Activated CD4-positive, alpha-beta T cell treated with anti-CD3 and anti-CD28 coated beads for 36 hours (primary cell): ENCODE results near the gene PAPOLA. TPM values are rescaled to one million over a fixed set of nuclear protein-coding genes. Genes with fewer than 3 reads are reported as not detected.

ENCODE experiments used
- ATAC-seq: fragments of 200-7000 bp; cut with Tn5 transposase; one replicate; pipeline ENCODE4 v1.10.0; 2021; ENCODE audit warnings: mild to moderate bottlenecking, moderate library complexity
- CTCF ChIA-PET: fragments of 350-600 bp; sonication (Branson Sonifier 250); formaldehyde crosslinking; loops from one replicate; lab custom pipeline; 2021; ENCODE audit warnings: antibody characterized with exemption; lab: Charles Lee
- POLR2A ChIA-PET: fragments of 350-600 bp; sonication (Branson Sonifier 250); formaldehyde crosslinking; loops from one replicate; lab custom pipeline; 2021; ENCODE audit warnings: antibody characterized with exemption, inconsistent platforms; lab: Charles Lee
- DNase-seq: peaks from one replicate; pipeline ENCODE4 v3.0.0-alpha.2; 2020
- H3K27ac Mint-ChIP-seq: one replicate; pipeline ENCODE4 v1.8.0; 2021; ENCODE audit warnings: mixed read lengths
- H3K27me3 Mint-ChIP-seq: one replicate; pipeline ENCODE4 v1.8.0; 2021; ENCODE audit warnings: mixed read lengths
- H3K36me3 Mint-ChIP-seq: one replicate; pipeline ENCODE4 v1.8.0; 2021; ENCODE audit warnings: low read depth, mixed read lengths
- H3K4me1 Mint-ChIP-seq: one replicate; pipeline ENCODE4 v1.8.0; 2021; ENCODE audit warnings: mixed read lengths
- H3K4me3 Mint-ChIP-seq: one replicate; pipeline ENCODE4 v1.8.0; 2021; ENCODE audit warnings: mild to moderate bottlenecking, moderate library complexity, mixed read lengths
- H3K9me3 Mint-ChIP-seq: one replicate; pipeline ENCODE4 v1.8.0; 2021; ENCODE audit warnings: low read depth, mixed read lengths
- intact Hi-C, 2 experiments: fragments of 100-400 bp; cut with DNase I in 1 of 2; cut with micrococcal nuclease in 1 of 2; formaldehyde crosslinking; loops; one replicate each; pipeline versions ENCODE4 v1.14.2 to v1.15.1; 2022 to 2024; cut with DNase I, micrococcal nuclease
- total RNA-seq, 2 experiments: library from RNA; stranded (reverse); gene quantifications; one replicate each; pipeline ENCODE4 v1.2.3, GENCODE V29; 2021

Gene PAPOLA
- total RNA-seq, 2 experiments from 2014 or later, result 190 to 205 TPM

DNA sequence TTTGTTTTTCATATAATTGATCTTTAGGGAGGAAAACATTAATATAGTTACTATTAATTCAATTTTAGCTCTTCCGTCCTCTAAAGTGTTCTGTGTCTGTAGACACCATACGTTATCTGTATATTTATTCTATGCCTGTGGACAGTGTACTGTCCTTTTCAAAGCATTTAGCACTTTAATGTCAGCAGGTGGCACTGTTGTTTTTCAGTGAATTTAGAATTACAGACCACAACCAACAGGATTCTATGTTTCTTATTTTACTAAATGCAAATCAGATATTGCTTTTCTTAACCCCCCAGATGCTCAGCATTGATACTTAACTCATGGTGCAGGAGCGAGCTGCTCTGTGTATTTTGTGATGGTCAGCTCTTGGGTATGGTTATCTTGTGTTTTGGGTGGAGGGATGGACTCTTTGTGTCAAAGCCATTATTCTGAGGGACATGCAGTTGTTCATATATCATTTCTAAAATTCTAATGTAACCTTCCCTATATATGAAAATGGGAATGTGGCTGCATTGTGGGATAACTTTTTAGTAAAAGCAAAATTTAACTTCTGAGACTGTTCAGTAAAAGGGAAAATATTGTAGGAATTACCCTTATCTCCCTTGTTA is 65.2 kb downstream of the PAPOLA start:
- Mint-ChIP-seq H3K36me3 (peaks cover 38% of the 10 kb centered on the region), H3K4me3 (no peak overlapping the region), H3K9me3 (no peaks in the 10 kb centered on the region), H3K27me3 (no peaks in the 10 kb centered on the region), H3K27ac (no peak overlapping the region), H3K4me1 (no peaks in the 10 kb centered on the region)
- POLR2A ChIA-PET, result no interaction called here
- DNase-seq (no peak), ATAC-seq (peak; percentile 58)
- intact Hi-C loops, result loop anchor here (1.0 to 10.0 kb wide), 3 partner anchors 174 to 287 kb away; no protein-coding TSS in a partner anchor
- CTCF ChIA-PET, result interaction anchor here (0.6 to 1.9 kb wide), 7 partner anchors 10 to 297 kb away, joined by 3 to 6 read pairs (median 3); no protein-coding TSS in a partner anchor

DNA sequence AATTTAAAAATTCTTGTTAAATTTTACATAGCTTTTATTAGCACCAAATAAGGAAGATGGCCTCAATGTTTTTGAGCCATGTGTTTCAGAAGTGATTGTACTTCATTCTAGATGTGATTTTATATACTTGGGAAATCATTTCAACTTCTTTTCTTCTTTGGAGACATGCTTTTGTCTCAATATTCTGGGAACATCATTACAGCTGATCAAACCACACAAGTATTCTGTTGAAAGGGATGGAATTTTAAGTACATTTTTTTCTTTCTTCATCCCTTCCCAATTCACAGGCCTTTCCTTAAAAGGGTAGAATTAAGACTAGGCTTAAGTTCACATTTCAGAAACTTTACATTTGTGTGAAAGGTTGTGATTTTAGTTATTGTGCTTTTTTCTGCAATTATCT is 66.4 kb downstream of the PAPOLA start:
- no peak overlapping the region for H3K27ac Mint-ChIP-seq
- peaks cover 36% of the 10 kb centered on the region for H3K36me3 Mint-ChIP-seq
- ATAC-seq, result no peak
- no peaks in the 10 kb centered on the region for H3K4me1 Mint-ChIP-seq
- intact Hi-C loops, result loop anchor here (5.0 to 10.0 kb wide), 2 partner anchors 174 to 286 kb away; no protein-coding TSS in a partner anchor
- H3K9me3 Mint-ChIP-seq, result no peaks in the 10 kb centered on the region
- H3K4me3 Mint-ChIP-seq, result no peak overlapping the region
- CTCF ChIA-PET, result interaction anchor here (0.6 to 1.9 kb wide), 7 partner anchors 8 to 257 kb away, joined by 3 to 6 read pairs (median 3); no protein-coding TSS in a partner anchor
- no peaks in the 10 kb centered on the region for H3K27me3 Mint-ChIP-seq
- POLR2A ChIA-PET, result no interaction called here
- no peak for DNase-seq

DNA sequence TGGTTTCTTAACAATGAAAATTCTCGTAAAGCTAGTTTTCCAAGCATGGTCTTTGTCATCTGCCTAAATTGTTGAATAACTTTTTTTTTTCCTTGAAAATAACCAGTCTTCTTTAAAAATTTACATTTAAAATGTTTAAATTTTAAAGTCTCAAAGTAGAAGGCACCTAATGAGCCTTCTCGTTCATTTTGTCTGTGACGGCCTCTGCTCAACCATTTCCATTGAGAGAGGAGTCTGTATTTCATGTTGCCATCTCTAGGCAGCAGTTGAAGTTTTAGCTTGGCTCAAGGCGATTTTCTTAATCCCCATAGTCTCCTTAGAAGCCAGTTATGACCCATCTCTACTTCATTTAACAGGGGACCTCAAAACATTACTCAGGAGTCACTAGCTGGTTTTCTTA is 69.1 kb downstream of the PAPOLA start:
- H3K4me3 Mint-ChIP-seq, result no peak overlapping the region
- CTCF ChIA-PET, result interaction anchor here (0.6 to 1.0 kb wide), 4 partner anchors 18 to 129 kb away, joined by 3 to 4 read pairs (median 3); no protein-coding TSS in a partner anchor
- POLR2A ChIA-PET, result no interaction called here
- peaks cover 9% of the 10 kb centered on the region for H3K4me1 Mint-ChIP-seq
- ATAC-seq (no peak), DNase-seq (no peak)
- H3K27me3 Mint-ChIP-seq, result no peaks in the 10 kb centered on the region
- no peak overlapping the region for H3K27ac Mint-ChIP-seq
- intact Hi-C loops, result no loop called here
- H3K36me3 Mint-ChIP-seq, result peaks cover 30% of the 10 kb centered on the region
- H3K9me3 Mint-ChIP-seq, result no peaks in the 10 kb centered on the region

DNA sequence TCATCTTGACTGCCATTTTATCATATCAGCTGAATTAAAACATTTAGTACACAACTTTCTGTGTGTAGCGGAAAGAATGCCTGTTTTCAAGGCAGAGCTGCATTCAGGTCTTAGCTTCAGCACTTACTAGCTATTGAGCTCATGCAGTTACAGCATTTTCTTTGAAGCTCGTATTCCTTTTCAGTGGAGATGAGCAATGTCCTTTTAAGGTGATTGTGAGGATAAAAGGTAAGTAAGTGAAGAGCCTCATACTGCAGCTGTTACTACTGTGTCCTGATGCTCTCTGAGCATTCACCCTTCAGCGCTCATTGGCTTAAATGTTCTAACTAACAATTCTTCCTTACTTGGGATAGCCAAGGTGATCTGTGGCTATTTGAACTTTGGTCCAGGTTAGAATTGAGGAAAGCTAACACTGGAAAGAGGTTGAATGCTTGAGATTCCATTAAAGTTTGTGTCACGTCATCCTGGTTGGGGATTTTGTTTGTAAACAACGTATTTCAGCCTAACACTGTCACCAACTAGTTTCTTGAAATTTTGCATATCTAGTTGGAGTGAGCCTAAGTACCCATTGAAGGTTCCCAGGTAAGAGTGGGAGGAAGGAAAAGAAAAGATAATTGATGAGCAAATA is 71.4 kb downstream of the PAPOLA start:
- ChIA-PET CTCF (interaction anchor here (0.6 kb wide), 1 partner anchor 33 kb away, joined by 3 read pairs; no protein-coding TSS in a partner anchor), POLR2A (interaction anchor here (0.7 kb wide), 1 partner anchor 404 kb away, joined by 3 read pairs; no protein-coding TSS in a partner anchor)
- no peak overlapping the region for H3K27ac Mint-ChIP-seq
- no peak for ATAC-seq
- H3K36me3 Mint-ChIP-seq, result peaks cover 21% of the 10 kb centered on the region
- intact Hi-C loops, result no loop called here
- H3K27me3 Mint-ChIP-seq, result no peaks in the 10 kb centered on the region
- H3K4me1 Mint-ChIP-seq, result peaks cover 13% of the 10 kb centered on the region
- DNase-seq, result no peak
- H3K9me3 Mint-ChIP-seq, result no peaks in the 10 kb centered on the region
- H3K4me3 Mint-ChIP-seq, result no peak overlapping the region

DNA sequence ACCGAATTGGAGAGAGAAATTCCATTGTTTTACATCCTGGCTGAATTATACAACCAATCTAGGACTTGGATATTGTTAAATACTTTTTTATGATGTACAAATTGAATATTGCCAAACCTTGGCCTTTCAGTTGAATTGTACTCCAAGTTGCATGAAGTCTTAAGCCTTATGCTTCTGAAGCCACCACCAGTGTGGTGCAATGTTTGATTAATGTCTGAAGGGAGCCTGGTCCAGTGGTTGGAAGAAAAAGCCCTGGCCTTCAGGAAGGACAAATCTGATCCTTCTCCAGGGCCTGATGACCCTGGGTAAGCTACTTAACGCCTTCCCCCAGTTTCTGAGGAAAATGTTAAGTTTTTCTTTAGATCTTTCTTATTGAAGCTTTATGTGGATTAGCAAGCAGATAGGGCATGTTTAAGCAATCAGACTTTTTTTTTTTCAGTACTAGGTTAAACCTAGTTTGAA is 72.0 kb downstream of the PAPOLA start:
- Mint-ChIP-seq H3K27me3 (no peaks in the 10 kb centered on the region), H3K4me1 (peaks cover 13% of the 10 kb centered on the region), H3K36me3 (peaks cover 19% of the 10 kb centered on the region), H3K9me3 (no peaks in the 10 kb centered on the region), H3K27ac (no peak overlapping the region), H3K4me3 (no peak overlapping the region)
- no peak for DNase-seq
- POLR2A ChIA-PET, result interaction anchor here (0.7 kb wide), 1 partner anchor 404 kb away, joined by 3 read pairs; no protein-coding TSS in a partner anchor
- no peak for ATAC-seq
- intact Hi-C loops, result no loop called here
- CTCF ChIA-PET, result interaction anchor here (0.6 kb wide), 1 partner anchor 33 kb away, joined by 3 read pairs; no protein-coding TSS in a partner anchor

DNA sequence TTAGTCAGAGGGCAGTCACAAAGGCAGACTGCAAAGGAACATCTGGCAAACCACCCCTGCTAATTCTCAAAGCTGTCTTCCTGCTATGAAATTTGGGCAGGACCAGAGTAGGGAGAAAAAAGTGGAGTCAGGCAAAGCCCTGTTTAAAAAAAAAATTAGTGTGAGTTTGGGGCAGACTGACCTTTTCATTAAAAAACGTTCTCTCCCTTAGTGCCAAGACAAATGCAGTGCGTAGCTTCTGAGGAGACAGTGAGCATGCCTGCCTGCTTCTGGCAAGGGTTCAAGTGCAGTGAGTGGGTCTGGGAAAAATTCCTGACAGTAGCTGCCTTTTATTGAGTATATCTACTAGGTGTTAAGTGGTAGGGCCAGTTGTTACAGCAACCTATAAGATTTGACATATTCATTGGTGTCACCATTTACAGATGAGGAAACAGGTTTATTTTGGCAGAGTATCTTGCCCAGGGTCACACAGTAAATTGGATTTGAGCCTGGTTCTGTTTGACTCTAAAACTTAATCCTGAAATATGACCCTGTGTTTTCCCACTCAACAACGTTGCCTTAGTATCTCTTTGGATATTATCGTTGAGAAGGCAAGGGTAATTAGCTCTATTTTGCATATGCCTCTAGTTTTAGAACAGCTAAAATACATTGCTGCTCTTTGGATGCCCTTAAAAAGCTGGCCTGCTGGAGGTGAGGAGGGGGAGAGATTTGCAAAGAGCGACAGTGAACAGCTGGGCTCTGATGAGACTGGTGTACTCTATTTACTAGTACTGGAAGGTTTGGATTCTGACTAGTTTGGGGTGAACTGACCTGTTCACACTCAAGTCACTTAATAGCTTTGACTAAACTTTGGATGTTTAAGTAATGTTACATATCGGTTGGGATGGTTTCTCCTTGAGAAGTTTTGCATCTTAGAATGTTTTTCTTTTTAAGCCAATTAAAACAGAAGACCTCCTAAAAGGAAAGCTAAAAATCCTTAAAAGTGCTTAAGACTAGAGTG is 72.8 kb downstream of the PAPOLA start:
- no peaks in the 10 kb centered on the region for H3K9me3 Mint-ChIP-seq
- H3K27me3 Mint-ChIP-seq, result no peaks in the 10 kb centered on the region
- H3K4me1 Mint-ChIP-seq, result peaks cover 13% of the 10 kb centered on the region
- no peak overlapping the region for H3K27ac Mint-ChIP-seq
- peaks cover 14% of the 10 kb centered on the region for H3K36me3 Mint-ChIP-seq
- POLR2A ChIA-PET, result no interaction called here
- H3K4me3 Mint-ChIP-seq, result no peak overlapping the region
- CTCF ChIA-PET, result interaction anchor here (0.6 to 0.7 kb wide), 3 partner anchors 171 to 329 kb away, joined by 3 to 4 read pairs (median 3); no protein-coding TSS in a partner anchor
- intact Hi-C loops, result no loop called here
- DNase-seq (no peak), ATAC-seq (no peak)

DNA sequence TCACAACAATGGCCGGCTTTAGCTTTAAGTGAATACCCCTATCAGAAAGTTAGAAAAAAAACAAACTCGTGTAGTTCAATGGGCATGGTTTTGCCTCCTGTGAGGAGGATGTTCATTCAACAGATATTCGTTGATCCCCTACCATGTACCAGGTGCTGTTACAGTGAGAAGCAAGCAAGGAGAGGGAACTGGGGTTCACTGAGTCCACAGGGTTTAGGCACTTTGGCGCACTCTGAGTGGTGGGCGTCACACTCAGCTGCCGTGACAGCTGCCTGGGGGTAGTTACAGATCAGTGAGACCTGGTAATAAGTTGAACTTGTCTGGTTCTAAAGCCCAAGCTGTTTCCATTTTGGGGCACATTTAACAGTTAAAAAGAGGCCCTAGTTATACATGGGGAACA is 74.2 kb downstream of the PAPOLA start:
- DNase-seq, result no peak
- H3K9me3 Mint-ChIP-seq, result no peaks in the 10 kb centered on the region
- no peak overlapping the region for H3K27ac Mint-ChIP-seq
- ATAC-seq, result no peak
- ChIA-PET POLR2A (interaction anchor here (0.6 kb wide), 1 partner anchor 1152 kb away, joined by 3 read pairs; no protein-coding TSS in a partner anchor), CTCF (interaction anchor here (1.3 to 1.8 kb wide), 2 partner anchors 9 to 15 kb away, joined by 4 to 6 read pairs; no protein-coding TSS in a partner anchor)
- peaks cover 14% of the 10 kb centered on the region for H3K36me3 Mint-ChIP-seq
- intact Hi-C loops, result no loop called here
- no peak overlapping the region for H3K4me3 Mint-ChIP-seq
- no peaks in the 10 kb centered on the region for H3K27me3 Mint-ChIP-seq
- H3K4me1 Mint-ChIP-seq, result peaks cover 13% of the 10 kb centered on the region

DNA sequence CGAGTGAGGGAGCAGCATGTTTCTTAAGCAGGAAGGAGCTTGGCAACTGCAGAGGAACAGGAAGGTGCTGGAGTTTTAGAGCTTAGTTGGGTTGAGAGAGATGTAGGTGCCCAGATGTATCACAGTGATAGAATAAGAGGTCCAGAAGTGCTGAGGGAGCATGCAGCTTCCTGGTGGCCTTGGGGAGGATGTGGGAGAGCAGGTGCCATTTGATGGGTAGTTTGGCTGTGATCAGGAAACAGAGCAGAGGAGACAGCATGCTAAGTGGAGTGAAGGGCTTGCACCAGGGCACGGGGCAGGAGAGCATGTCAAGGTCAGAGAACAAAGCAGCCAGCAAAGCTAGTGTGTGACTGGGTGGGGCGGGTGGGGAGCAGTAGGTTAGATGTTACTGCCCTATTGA is 74.8 kb downstream of the PAPOLA start:
- Mint-ChIP-seq H3K4me1 (peaks cover 13% of the 10 kb centered on the region), H3K27ac (no peak overlapping the region), H3K4me3 (no peak overlapping the region), H3K27me3 (no peaks in the 10 kb centered on the region), H3K9me3 (no peaks in the 10 kb centered on the region), H3K36me3 (peaks cover 8% of the 10 kb centered on the region)
- ATAC-seq, result peak; percentile 36
- intact Hi-C loops, result no loop called here
- ChIA-PET POLR2A (interaction anchor here (0.6 kb wide), 2 partner anchors 1152 to 1759 kb away, joined by 3 to 4 read pairs; no protein-coding TSS in a partner anchor), CTCF (interaction anchor here (1.3 to 1.8 kb wide), 2 partner anchors 9 to 15 kb away, joined by 4 to 6 read pairs; no protein-coding TSS in a partner anchor)
- no peak for DNase-seq

DNA sequence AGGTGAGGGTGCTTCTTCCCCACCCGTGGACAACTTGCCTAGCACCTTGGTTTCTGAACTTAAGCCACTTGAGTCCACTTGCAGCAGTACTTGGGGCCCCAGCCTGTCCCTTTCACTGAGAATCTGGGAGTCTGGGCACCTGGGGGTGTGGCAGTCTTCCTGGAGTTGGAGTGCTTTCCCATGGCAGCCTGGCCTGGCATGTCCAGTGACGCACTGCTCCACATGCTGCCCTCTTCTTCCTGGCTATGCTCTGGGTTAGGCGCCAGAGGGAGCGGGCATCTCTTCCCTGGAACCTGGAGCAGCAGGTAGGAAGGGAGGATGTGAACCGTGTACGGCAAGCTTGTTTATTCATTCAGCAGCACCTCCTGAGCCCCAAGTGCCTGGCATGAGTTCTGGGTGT is 76.4 kb downstream of the PAPOLA start:
- Mint-ChIP-seq H3K4me1 (peaks cover 13% of the 10 kb centered on the region), H3K27ac (no peak overlapping the region), H3K36me3 (peaks cover 3% of the 10 kb centered on the region), H3K27me3 (peaks cover 3% of the 10 kb centered on the region), H3K9me3 (no peaks in the 10 kb centered on the region), H3K4me3 (no peak overlapping the region)
- ATAC-seq, result no peak
- no peak for DNase-seq
- ChIA-PET POLR2A (no interaction called here), CTCF (no interaction called here)
- intact Hi-C loops, result no loop called here

DNA sequence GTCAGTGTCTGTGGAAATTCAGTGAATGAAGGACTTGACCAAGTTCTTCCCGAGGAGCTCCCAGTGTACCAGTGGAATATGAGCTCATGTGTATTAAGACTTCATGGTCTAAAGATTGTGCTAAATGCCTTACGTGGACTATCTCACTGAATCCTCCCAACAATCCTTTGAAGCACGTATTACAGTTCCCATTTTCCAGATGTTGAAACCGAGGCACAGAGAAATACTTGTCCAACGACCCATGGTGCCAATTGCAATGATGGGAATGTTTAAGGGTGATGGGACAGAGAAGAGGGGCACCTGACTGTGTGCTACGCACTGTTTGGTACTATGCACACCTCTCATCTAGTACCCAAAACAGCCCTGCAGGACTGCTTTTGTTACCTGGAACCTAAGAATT is 77.2 kb downstream of the PAPOLA start:
- no peaks in the 10 kb centered on the region for H3K9me3 Mint-ChIP-seq
- H3K27me3 Mint-ChIP-seq, result peaks cover 4% of the 10 kb centered on the region
- no peaks in the 10 kb centered on the region for H3K36me3 Mint-ChIP-seq
- DNase-seq (no peak), ATAC-seq (no peak)
- H3K27ac Mint-ChIP-seq, result no peak overlapping the region
- H3K4me3 Mint-ChIP-seq, result no peak overlapping the region
- ChIA-PET CTCF (interaction anchor here (1.1 kb wide), 1 partner anchor 13 kb away, joined by 3 read pairs; no protein-coding TSS in a partner anchor), POLR2A (no interaction called here)
- peaks cover 11% of the 10 kb centered on the region for H3K4me1 Mint-ChIP-seq
- intact Hi-C loops, result no loop called here
